Upper lobe of left lung (tissue), 6 donors: Measurements from ENCODE around the gene WTIP. TPM values are rescaled to one million over a fixed set of nuclear protein-coding genes. Genes with fewer than 3 reads are reported as not detected.
"Not testable (repeated sequence)": the region's sequence is repeated elsewhere in the genome, so short reads cannot be mapped to it uniquely, and the experiment has no call there.

Experiments used
- ATAC-seq, 2 donors: fragments of 200-7000 bp; cut with Tn5 transposase; one replicate each; pipeline ENCODE4 v1.9.1; 2022; ENCODE audit warnings: mild to moderate bottlenecking in 2 of 2, moderate library complexity in 2 of 2; ENCODE audit not compliant: low FRiP score in 2 of 2
- DNase-seq, 2 donors: peaks; one replicate each; pipeline ENCODE4 v3.0.0-alpha.2; 2019 to 2020
- H3K27ac ChIP-seq, 4 donors: fragments of 200-600 bp; sonication (generic); one replicate each; pipeline ENCODE4 v1.5.1; 2016 to 2019
- H3K27me3 ChIP-seq, 4 donors: fragments of 200-600 bp; sonication (generic); one replicate each; pipeline ENCODE4 v1.5.1; 2017 to 2019
- H3K36me3 ChIP-seq, 4 donors: fragments of 200-600 bp; sonication (generic); one replicate each; pipeline ENCODE4 v1.5.1; 2016 to 2019
- H3K4me1 ChIP-seq, 4 donors: fragments of 200-600 bp; sonication (generic); one replicate each; pipeline ENCODE4 v1.5.1; 2018 to 2019
- H3K4me3 ChIP-seq, 4 donors: fragments of 200-600 bp; sonication (generic); one replicate each; pipeline ENCODE4 v1.5.1; 2017 to 2019; ENCODE audit warnings: mild to moderate bottlenecking in 2 of 4, moderate library complexity in 1 of 4
- H3K9me3 ChIP-seq, 4 donors: fragments of 200-600 bp; sonication (generic); one replicate each; pipeline ENCODE4 v1.5.1; 2018 to 2019
- CTCF ChIP-seq, 6 experiments: fragments of 450-650 bp in 4 of 6; fragments of 200-600 bp in 2 of 6; sonication (generic) in 2 of 6; IDR thresholded peaks; one replicate each; pipeline ENCODE4 v1.5.1; 2016 to 2019; ENCODE audit warnings: antibody characterized with exemption in 6 of 6
- EP300 ChIP-seq, 4 donors: sonication (generic); formaldehyde crosslinking; IDR thresholded peaks; one replicate each; pipeline ENCODE4 v1.5.1; 2017; ENCODE audit warnings: antibody characterized with exemption in 4 of 4, control low read depth in 2 of 4
- POLR2A ChIP-seq, 4 donors: fragments of 450-650 bp; IDR thresholded peaks; one replicate each; pipeline ENCODE4 v1.5.1; 2016 to 2017; ENCODE audit warnings: antibody characterized with exemption in 4 of 4, mild to moderate bottlenecking in 2 of 4
- POLR2AphosphoS5 ChIP-seq, 2 donors: sonication (generic); formaldehyde crosslinking; IDR thresholded peaks; one replicate each; pipeline ENCODE4 v1.5.1; 2017; ENCODE audit warnings: antibody characterized with exemption in 2 of 2
- WGBS, 2 donors: methylation state at CpG; one replicate each; pipeline ENCODE4 v1.1.5; 2017 to 2018; 5-methylcytosine and 5-hydroxymethylcytosine counted together
- total RNA-seq, 6 donors: library from RNA; depleted of rRNA in 4 of 6; stranded (reverse); fragments of >200 nt in 4 of 6; gene quantifications; one replicate each; pipeline versions ENCODE4 v1.1.0 to v1.2.1, GENCODE V29; 2016 to 2021
- donor health status: DM: no; HTN: no; CAD: no; lungs with moderate emphysema.
- donor health status: DM: no; HTN: yes; CAD: no; lungs with severe emphysema.

The WTIP gene
- total RNA-seq, 6 donors from 2014 or later: 18.7 to 93.3 (median 56.9) TPM

GRCh38 chr19:34452723-34453122, 28.8 kb upstream of the WTIP start:
- no peak for TF ChIP-seq CTCF (IDR thresholded peaks at IDR 0.05)
- TF ChIP-seq POLR2AphosphoS5 (IDR thresholded peaks at IDR 0.05): no peak
- H3K4me1 ChIP-seq: no peaks in the 10 kb centered on the region
- peaks cover 17 to 79% (median 45%) of the 10 kb centered on the region in 4 donors for H3K36me3 ChIP-seq
- no peaks in the 10 kb centered on the region for H3K9me3 ChIP-seq
- no peak overlapping the region for H3K4me3 ChIP-seq
- H3K27ac ChIP-seq: no peak overlapping the region
- no peaks in the 10 kb centered on the region for H3K27me3 ChIP-seq
- ATAC-seq: no peak
- DNase-seq: no peak

GRCh38 chr19:34454091-34454490, 27.5 kb upstream of the WTIP start:
- H3K4me3 ChIP-seq: no peak overlapping the region
- H3K27ac ChIP-seq: no peak overlapping the region
- DNase-seq: no peak
- H3K36me3 ChIP-seq: peaks cover 10 to 72% (median 45%) of the 10 kb centered on the region in 4 donors
- ATAC-seq: no peak
- WGBS, 2 donors: 64 to 90% methylated on average over 2 of the region's 2 CpGs
- no peaks in the 10 kb centered on the region for H3K27me3 ChIP-seq
- TF ChIP-seq POLR2AphosphoS5 (IDR thresholded peaks at IDR 0.05) (no peak), EP300 (IDR thresholded peaks at IDR 0.05) (no peak), POLR2A (IDR thresholded peaks at IDR 0.05) (no peak), CTCF (IDR thresholded peaks at IDR 0.05) (no peak)
- H3K4me1 ChIP-seq: peaks cover 0 to 2% (median 0%) of the 10 kb centered on the region in 4 donors
- no peaks in the 10 kb centered on the region for H3K9me3 ChIP-seq

GRCh38 chr19:34454685-34455084, 26.9 kb upstream of the WTIP start:
- 90 to 95% methylated on average over 3 of the region's 3 CpGs for WGBS, 2 donors

GRCh38 chr19:34455783-34456480, 25.6 kb upstream of the WTIP start:
- DNase-seq, H3K4me3 ChIP-seq, H3K9me3 ChIP-seq, ATAC-seq, H3K27me3 ChIP-seq, H3K27ac ChIP-seq: not testable (repeated sequence)
- WGBS, 2 donors: 91 to 92% methylated on average over 15 to 17 of the region's 17 CpGs
- H3K4me1 ChIP-seq: peaks cover 0 to 17% (median 6%) of the 10 kb centered on the region in 4 donors
- peaks cover 12 to 73% (median 55%) of the 10 kb centered on the region in 4 donors for H3K36me3 ChIP-seq

More at GRCh38 chr19:34454685-34455084, 26.9 kb upstream of the WTIP start:
- ATAC-seq: no peak
- H3K27me3 ChIP-seq: no peaks in the 10 kb centered on the region
- no peak overlapping the region for H3K4me3 ChIP-seq
- H3K36me3 ChIP-seq: peaks cover 10 to 72% (median 50%) of the 10 kb centered on the region in 4 donors
- DNase-seq: no peak
- peaks cover 0 to 8% (median 2%) of the 10 kb centered on the region in 4 donors for H3K4me1 ChIP-seq
- no peak overlapping the region for H3K27ac ChIP-seq
- TF ChIP-seq CTCF (IDR thresholded peaks at IDR 0.05): no peak
- TF ChIP-seq POLR2A (IDR thresholded peaks at IDR 0.05): no peak
- no peak for TF ChIP-seq EP300 (IDR thresholded peaks at IDR 0.05)
- TF ChIP-seq POLR2AphosphoS5 (IDR thresholded peaks at IDR 0.05): no peak
- no peaks in the 10 kb centered on the region for H3K9me3 ChIP-seq

- DNase-seq (no peak), ATAC-seq (no peak)
- H3K4me1 ChIP-seq: peaks cover 0 to 17% (median 6%) of the 10 kb centered on the region in 4 donors
- peaks cover 20 to 75% (median 57%) of the 10 kb centered on the region in 4 donors for H3K36me3 ChIP-seq
- no peak overlapping the region for H3K4me3 ChIP-seq
- 69 to 74% methylated on average over 4 of the region's 4 CpGs for WGBS, 2 donors
- no peaks in the 10 kb centered on the region for H3K27me3 ChIP-seq
- no peak overlapping the region for H3K27ac ChIP-seq
- TF ChIP-seq POLR2A (IDR thresholded peaks at IDR 0.05): no peak
- no peak for TF ChIP-seq EP300 (IDR thresholded peaks at IDR 0.05)
- TF ChIP-seq POLR2AphosphoS5 (IDR thresholded peaks at IDR 0.05): no peak
- no peak for TF ChIP-seq CTCF (IDR thresholded peaks at IDR 0.05)
- H3K9me3 ChIP-seq: no peaks in the 10 kb centered on the region
Observed at GRCh38 chr19:34457446-34457845, 24.1 kb upstream of the WTIP start.
